HepG2 (cell line): ENCODE measurements around the gene ATP8A1. TPM values are rescaled to one million over a fixed set of nuclear protein-coding genes. Genes with fewer than 3 reads are reported as not detected.

Experiments used
- ATAC-seq: fragments of 200-7000 bp; cut with Tn5 transposase; 3 replicates; pipeline ENCODE4 v1.9.1; 2020; ENCODE audit warnings: mild to moderate bottlenecking, moderate library complexity
- BruUV-seq: library from RNA; stranded (reverse); fragments of 400-500 nt; replicated peaks from 2 replicates; lab custom pipeline; 2021; lab: Mats Ljungman, UMichigan
- CTCF ChIA-PET: fragments of 300-600 bp; formaldehyde crosslinking; extraction: SDS; loops from one replicate; lab custom pipeline; 2021; ENCODE audit warnings: low total read pairs, inconsistent platforms, low intra/inter-chr PET ratio; lab: Yijun Ruan, JAX
- POLR2A ChIA-PET: fragments of 350-600 bp; sonication (Branson Sonifier 250); formaldehyde crosslinking; loops from one replicate; lab custom pipeline; 2020; ENCODE audit warnings: antibody characterized with exemption, inconsistent platforms; lab: Yijun Ruan, JAX
- DNase-seq: peaks from one replicate; pipeline ENCODE4 v3.0.0-alpha.2; 2015; ENCODE audit warnings: low spot score
- FAIRE-seq: peaks from 3 replicates; lab custom pipeline; 2011; peaks lifted over from hg19 to GRCh38; lab: Jason Lieb, UNC
- H2AFZ ChIP-seq: one replicate; pipeline ENCODE4 v1.6.1; 2011; ENCODE audit warnings: low read length, inconsistent platforms
- H3K27ac ChIP-seq: fragments of 300-600 bp; 3 replicates; pipeline ENCODE4 v1.8.0; 2011; ENCODE audit warnings: mixed run types, mild to moderate bottlenecking, mixed read lengths, low read length, inconsistent platforms; ENCODE audit not compliant: insufficient read depth; ENCODE audit errors: extremely low read length
- H3K27me3 ChIP-seq, 2 experiments: fragments of 200-600 bp in 1 of 2; 2 replicates in 1 of 2; 3 replicates in 1 of 2; pipeline versions ENCODE4 v1.6.0 to v1.8.0; 2011; ENCODE audit warnings: low read length in 2 of 2, mild to moderate bottlenecking in 2 of 2, moderate library complexity in 2 of 2, inconsistent platforms in 1 of 2; ENCODE audit not compliant: insufficient read depth in 2 of 2, control insufficient read depth in 1 of 2
- H3K36me3 ChIP-seq, 2 experiments: fragments of 200-600 bp in 1 of 2; replicated peaks in 1 of 2; 2 replicates in 1 of 2; 3 replicates in 1 of 2; pipeline versions ENCODE4 v1.5.1 to v1.8.0; 2011; ENCODE audit warnings: low read length in 2 of 2, inconsistent platforms in 1 of 2; ENCODE audit not compliant: insufficient read depth in 2 of 2, control insufficient read depth in 1 of 2
- H3K4me1 ChIP-seq: 2 replicates; pipeline ENCODE4 v1.5.1; 2012; ENCODE audit warnings: low read length, inconsistent platforms; ENCODE audit not compliant: insufficient read depth
- H3K4me2 ChIP-seq: 2 replicates; pipeline ENCODE4 v1.6.0; 2011; ENCODE audit warnings: low read depth, low read length, inconsistent platforms
- H3K4me3 ChIP-seq, 3 experiments: fragments of 200-600 bp in 1 of 3; sonication (generic), shearing (Covaris generic) in 1 of 3; replicated peaks in 1 of 3; 2 replicates each; pipeline ENCODE4 v1.5.1; 2011 to 2016; ENCODE audit warnings: low read length in 3 of 3, inconsistent platforms in 2 of 3, low read depth in 2 of 3, mild to moderate bottlenecking in 2 of 3, control low read depth in 1 of 3, mixed read lengths in 1 of 3; ENCODE audit not compliant: insufficient read depth in 1 of 3
- H3K79me2 ChIP-seq: one replicate; pipeline ENCODE4 v1.6.1; 2011; ENCODE audit warnings: low read length, inconsistent platforms; ENCODE audit not compliant: insufficient read depth
- H3K9ac ChIP-seq: 2 replicates; pipeline ENCODE4 v1.6.0; 2011; ENCODE audit warnings: mild to moderate bottlenecking, low read depth, low read length, inconsistent platforms; ENCODE audit not compliant: insufficient read depth
- H3K9me3 ChIP-seq: 2 replicates; pipeline ENCODE4 v1.5.1; 2012; ENCODE audit warnings: mild to moderate bottlenecking, low read length
- H4K20me1 ChIP-seq: 2 replicates; pipeline ENCODE4 v1.6.0; 2011; ENCODE audit warnings: inconsistent platforms, mild to moderate bottlenecking, low read length, moderate library complexity; ENCODE audit not compliant: insufficient read depth
- CEBPG ChIP-seq: IDR thresholded peaks from 2 replicates; pipeline ENCODE4 v1.6.1; 2016
- CREB1 ChIP-seq, 2 experiments: fragments of 450-650 bp in 1 of 2; IDR thresholded peaks; 2 replicates each; pipeline ENCODE4 v1.6.1; 2016 to 2017; ENCODE audit warnings: control low read depth in 1 of 2, mild to moderate bottlenecking in 1 of 2, missing compliant biosample characterization in 1 of 2, missing genetic modification characterization in 1 of 2
- CREBL2 ChIP-seq: sonication (generic); formaldehyde crosslinking; IDR thresholded peaks from 2 replicates; pipeline ENCODE4 v1.8.1; 2023; ENCODE audit warnings: missing genetic modification reagents, mild to moderate bottlenecking, borderline replicate concordance
- ELK4 ChIP-seq: sonication (generic); formaldehyde crosslinking; IDR thresholded peaks from 2 replicates; pipeline ENCODE4 v1.9.0; 2021; ENCODE audit warnings: missing genetic modification reagents, borderline replicate concordance
- EZH2 ChIP-seq: conservative IDR thresholded peaks from 2 replicates; pipeline ENCODE4 v1.6.1; 2012; ENCODE audit warnings: mild to moderate bottlenecking, low read depth, low read length, moderate library complexity
- GRHL1 ChIP-seq: sonication (generic); formaldehyde crosslinking; conservative IDR thresholded peaks from 2 replicates; pipeline ENCODE4 v1.8.0; 2022; ENCODE audit warnings: missing genetic modification reagents
- REXO4 ChIP-seq: sonication (generic); formaldehyde crosslinking; IDR thresholded peaks from 2 replicates; pipeline ENCODE4 v1.8.0; 2022; ENCODE audit warnings: missing genetic modification reagents, mild to moderate bottlenecking, borderline replicate concordance
- RFX5 ChIP-seq: IDR thresholded peaks from 2 replicates; pipeline ENCODE4 v1.6.1; 2011; ENCODE audit warnings: low read depth, low read length, improper control_type of control experiment
- ZFP36L2 ChIP-seq: sonication (generic); formaldehyde crosslinking; IDR thresholded peaks from 2 replicates; pipeline ENCODE4 v1.4.0; 2020; ENCODE audit warnings: missing genetic modification reagents
- ZNF124 ChIP-seq: sonication (generic); formaldehyde crosslinking; IDR thresholded peaks from 2 replicates; pipeline ENCODE4 v1.4.0; 2020; ENCODE audit warnings: missing genetic modification reagents
- ZNF431 ChIP-seq: sonication (generic); formaldehyde crosslinking; IDR thresholded peaks from 2 replicates; pipeline ENCODE4 v1.9.0; 2022; ENCODE audit warnings: missing genetic modification reagents, low read depth, mild to moderate bottlenecking, borderline replicate concordance
- ZNF766 ChIP-seq: sonication (generic); formaldehyde crosslinking; IDR thresholded peaks from 2 replicates; pipeline ENCODE4 v1.5.0; 2020; ENCODE audit warnings: missing genetic modification reagents, borderline replicate concordance
- WGBS: methylation state at CpG from one replicate; pipeline ENCODE4 v1.1.6; 2017; ENCODE audit warnings: low lambda C conversion rate; 5-methylcytosine and 5-hydroxymethylcytosine counted together
- in situ Hi-C: cut with HindIII; loops from 2 replicates; pipeline ENCODE4 v1.10.0; 2017; ENCODE audit warnings: low pct_unique_long_range_greater_than_20kb; ENCODE audit not compliant: extremely low pct_ligation_motif_present
- intact Hi-C: fragments of 100-400 bp; cut with micrococcal nuclease; formaldehyde crosslinking; loops from one replicate; pipeline ENCODE4 v1.10.0; 2022; ENCODE audit not compliant: unreplicated experiment
- polyA plus RNA-seq, 8 experiments: library from polyadenylated mRNA; depleted of rRNA in 3 of 8; stranded (reverse) in 7 of 8; unstranded in 1 of 8; fragments of >200 nt; fragmentation: Illumina TruSeq in 4 of 8; extraction: Trizol in 4 of 8; gene quantifications; 2 replicates each; pipeline versions ENCODE4 v1.2.1 to v1.2.3, GENCODE V29; 2011 to 2016; ENCODE audit warnings: low read depth in 4 of 8, missing spikeins in 1 of 8, mixed read lengths in 1 of 8; ENCODE audit not compliant: insufficient read depth in 1 of 8
- total RNA-seq, 5 experiments: library from RNA; depleted of rRNA; stranded (reverse); fragments of >200 nt; fragmentation: Illumina TruSeq; extraction: Trizol; gene quantifications; 2 replicates each; pipeline ENCODE4 v1.2.3, GENCODE V29; 2016; ENCODE audit warnings: low read depth in 1 of 5

Gene ATP8A1
- total and polyA plus RNA-seq, 2 of the 13 experiments (the other 11 are each of a cell fraction or from before 2014, with no cell fraction given): 1.7 to 6.2 TPM

GRCh38 chr4:42396752-42397634 lies 259.9 kb downstream of the ATP8A1 start, which contains the start of gene SHISA3:
Gene SHISA3, plus strand, starts transcription at chr4:42397488. Its CDS starts 569 bp downstream, at chr4:42398057.
- Histone ChIP-seq H3K36me3 (no peaks in the 10 kb centered on the region), H2AFZ (no peak within 1 kb of the TSS), H3K9me3 (no peaks in the 10 kb centered on the region), H3K4me3 (no peak within 1 kb of the TSS), H4K20me1 (no peaks in the 10 kb centered on the region), H3K9ac (no peak within 1 kb of the TSS), H3K79me2 (no peaks in the 10 kb centered on the region), H3K27ac (no peak within 1 kb of the TSS), H3K4me1 (no peaks in the 10 kb centered on the region), H3K4me2 (no peak within 1 kb of the TSS), H3K27me3 (peaks cover 2 to 47% of the 10 kb centered on the region in 2 experiments)
- TF ChIP-seq EZH2: 0 out of 2 replicates have a peak, but pooled peaks have one; percentile 49
- no peak for TF ChIP-seq GRHL1 (CRISPR knock-in tag)
- TF ChIP-seq CREB1 (IDR thresholded peaks at IDR 0.05): no peak
- TF ChIP-seq CREB1 (CRISPR knock-in tag; IDR thresholded peaks at IDR 0.05): no peak
- BruUV-seq: no TSS peak
- intact Hi-C loops: no loop called here
- POLR2A ChIA-PET: no interaction called here
- DNase-seq: no peak
- no peak; the same call in 2 of the 3 replicates for ATAC-seq
- CTCF ChIA-PET: no interaction called here
- 36% methylated on average over 57 of the region's 61 CpGs for WGBS
- in situ Hi-C loops: no loop called here
- no peak for FAIRE-seq

- Histone ChIP-seq H4K20me1 (no peaks in the 10 kb centered on the region), H3K4me3 (no peak overlapping the region), H3K36me3 (no peaks in the 10 kb centered on the region), H3K79me2 (no peaks in the 10 kb centered on the region), H3K9ac (no peak overlapping the region), H3K4me1 (no peaks in the 10 kb centered on the region), H3K9me3 (no peaks in the 10 kb centered on the region), H3K27ac (no peak overlapping the region), H3K27me3 (peaks cover 2 to 47% of the 10 kb centered on the region in 2 experiments), H3K4me2 (no peak overlapping the region), H2AFZ (no peak overlapping the region)
- in situ Hi-C loops: no loop called here
- intact Hi-C loops: no loop called here
- ChIA-PET CTCF (no interaction called here), POLR2A (no interaction called here)
- 60% methylated on average over 17 of the region's 17 CpGs for WGBS
- DNase-seq: no peak
- FAIRE-seq: no peak
- no peak for ATAC-seq
- BruUV-seq: no TSS peak
- TF ChIP-seq ZNF766 (CRISPR knock-in tag): no peak
- TF ChIP-seq ELK4 (CRISPR knock-in tag): no peak
- TF ChIP-seq REXO4 (CRISPR knock-in tag): no peak
- TF ChIP-seq CREBL2 (CRISPR knock-in tag): no peak
- TF ChIP-seq RFX5: no peak
- TF ChIP-seq CEBPG: no peak
- no peak for TF ChIP-seq ZFP36L2 (CRISPR knock-in tag)
- TF ChIP-seq ZNF431 (CRISPR knock-in tag): no peak
- TF ChIP-seq ZNF124 (CRISPR knock-in tag): no peak
- TF ChIP-seq GRHL1 (CRISPR knock-in tag): no peak
Observed at GRCh38 chr4:42396361-42396751, 260.5 kb downstream of the ATP8A1 start.
